Myometrial cell (primary cell): ENCODE measurements around the gene POLR1F. TPM values are rescaled to one million over a fixed set of nuclear protein-coding genes. Genes with fewer than 3 reads are reported as not detected.

ENCODE experiments used
- total RNA-seq: library from RNA; depleted of rRNA; stranded (reverse); fragments of >200 nt; gene quantifications from 2 replicates; pipeline ENCODE4 v1.2.3, GENCODE V29; 2015

Gene POLR1F, protein sequence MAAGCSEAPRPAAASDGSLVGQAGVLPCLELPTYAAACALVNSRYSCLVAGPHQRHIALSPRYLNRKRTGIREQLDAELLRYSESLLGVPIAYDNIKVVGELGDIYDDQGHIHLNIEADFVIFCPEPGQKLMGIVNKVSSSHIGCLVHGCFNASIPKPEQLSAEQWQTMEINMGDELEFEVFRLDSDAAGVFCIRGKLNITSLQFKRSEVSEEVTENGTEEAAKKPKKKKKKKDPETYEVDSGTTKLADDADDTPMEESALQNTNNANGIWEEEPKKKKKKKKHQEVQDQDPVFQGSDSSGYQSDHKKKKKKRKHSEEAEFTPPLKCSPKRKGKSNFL
- total RNA-seq: 11.0 and 18.6 TPM in 2 replicates

GRCh38 chr7:19708397-19709248 lies at the start of gene POLR1F:
POLR1F (minus strand) TSS chr7:19709037; CDS start chr7:19709016, 21 bp downstream.

Other genes with a start within 250 kb of the POLR1F start
- not detected in 2 replicates for gene TMEM196, start 64.6 kb upstream of the POLR1F start, total RNA-seq